ENCODE results near the gene AGA.

AGA gene

GRCh38 chr4:177441803-177442622 is at the start of gene AGA:
TSS of gene AGA (minus strand) at chr4:177442437. CDS start at chr4:177442375, 62 bp downstream.
- DNase-seq = peak; percentile 57

- DNase-seq = no peak
Observed at GRCh38 chr4:177492022-177492421, 49.8 kb upstream of the AGA start.

- DNase-seq = no peak
Observed at GRCh38 chr4:177490769-177491168, 48.5 kb upstream of the AGA start.

GRCh38 chr4:177489471-177490246 is 47.4 kb upstream of the AGA start:
- DNase-seq = no peak

- DNase-seq = no peak
Observed at GRCh38 chr4:177487977-177488376, 45.7 kb upstream of the AGA start.

GRCh38 chr4:177485528-177485927 is 43.3 kb upstream of the AGA start:
- no peak for DNase-seq

GRCh38 chr4:177484613-177485021 is 42.4 kb upstream of the AGA start:
- DNase-seq = no peak

- DNase-seq = no peak
Observed at GRCh38 chr4:177483760-177484159, 41.5 kb upstream of the AGA start.

- DNase-seq = no peak
Observed at GRCh38 chr4:177483271-177483670, 41.0 kb upstream of the AGA start.

- DNase-seq = no peak
Observed at GRCh38 chr4:177482367-177482766, 40.1 kb upstream of the AGA start.

- DNase-seq = no peak
Observed at GRCh38 chr4:177480795-177481194, 38.6 kb upstream of the AGA start.

- no peak for DNase-seq
Observed at GRCh38 chr4:177479063-177479462, 36.8 kb upstream of the AGA start.

- DNase-seq = no peak
Observed at GRCh38 chr4:177478496-177478895, 36.3 kb upstream of the AGA start.

- DNase-seq = no peak
Observed at GRCh38 chr4:177473991-177474390, 31.8 kb upstream of the AGA start.

GRCh38 chr4:177464026-177464425 is 21.8 kb upstream of the AGA start:
- DNase-seq = no peak

GRCh38 chr4:177461606-177462005 is 19.4 kb upstream of the AGA start:
- DNase-seq = no peak

- no peak for DNase-seq
Observed at GRCh38 chr4:177460460-177460859, 18.2 kb upstream of the AGA start.

GRCh38 chr4:177455561-177455970 is 13.3 kb upstream of the AGA start:
- peak; percentile 18 for DNase-seq

- no peak for DNase-seq
Observed at GRCh38 chr4:177453116-177453515, 10.9 kb upstream of the AGA start.

GRCh38 chr4:177451108-177451500 is 8.9 kb upstream of the AGA start:
- no peak for DNase-seq

- no peak for DNase-seq
Observed at GRCh38 chr4:177450426-177451107, 8.3 kb upstream of the AGA start.

- DNase-seq = no peak
Observed at GRCh38 chr4:177448850-177449249, 6.6 kb upstream of the AGA start.

GRCh38 chr4:177447417-177448004 is 5.3 kb upstream of the AGA start:
- DNase-seq = no peak
